HS-27A (cell line): ENCODE measurements around the gene FAM53A.
A peak's percentile ranks its signal among the peaks of the same experiment; 100 is the strongest.
"Not testable (repeated sequence)": the region's sequence is repeated elsewhere in the genome, so short reads cannot be mapped to it uniquely, and the experiment has no call there.

ENCODE experiments used
- DNase-seq: peaks from one replicate; pipeline ENCODE4 v3.0.0-alpha.2; 2012; ENCODE audit warnings: low read depth, missing footprints

FAM53A gene

DNA sequence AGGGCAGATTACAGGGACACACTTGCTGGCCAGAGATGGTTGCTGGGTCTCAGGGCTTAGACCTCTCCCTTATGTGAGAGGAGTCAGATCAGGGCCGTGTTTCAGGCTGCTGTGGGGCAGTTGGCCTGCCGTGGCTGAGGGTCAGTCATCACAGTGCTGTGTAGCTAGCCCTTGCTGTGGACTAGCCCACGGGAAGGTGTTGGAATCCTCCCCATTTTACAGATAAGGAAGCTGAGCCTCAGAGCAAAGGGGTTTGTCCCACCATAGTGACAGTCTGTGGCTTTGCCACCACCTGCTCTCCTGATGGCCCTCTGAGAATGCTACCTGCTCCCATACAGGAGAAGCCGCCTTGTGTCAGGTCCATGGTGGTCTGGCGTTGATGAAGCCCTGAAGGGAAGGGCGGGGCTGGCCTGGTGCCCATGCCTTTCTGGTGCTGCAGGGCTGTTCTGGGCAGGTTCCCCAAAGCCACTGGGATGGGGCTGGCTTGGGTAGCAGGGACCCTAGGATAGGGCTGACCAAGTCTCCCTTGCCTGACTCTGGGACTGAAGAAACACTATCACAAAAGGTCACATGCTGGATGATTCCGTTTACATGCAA lies 2.4 kb upstream of the FAM53A start:
- DNase-seq = no peak

DNA sequence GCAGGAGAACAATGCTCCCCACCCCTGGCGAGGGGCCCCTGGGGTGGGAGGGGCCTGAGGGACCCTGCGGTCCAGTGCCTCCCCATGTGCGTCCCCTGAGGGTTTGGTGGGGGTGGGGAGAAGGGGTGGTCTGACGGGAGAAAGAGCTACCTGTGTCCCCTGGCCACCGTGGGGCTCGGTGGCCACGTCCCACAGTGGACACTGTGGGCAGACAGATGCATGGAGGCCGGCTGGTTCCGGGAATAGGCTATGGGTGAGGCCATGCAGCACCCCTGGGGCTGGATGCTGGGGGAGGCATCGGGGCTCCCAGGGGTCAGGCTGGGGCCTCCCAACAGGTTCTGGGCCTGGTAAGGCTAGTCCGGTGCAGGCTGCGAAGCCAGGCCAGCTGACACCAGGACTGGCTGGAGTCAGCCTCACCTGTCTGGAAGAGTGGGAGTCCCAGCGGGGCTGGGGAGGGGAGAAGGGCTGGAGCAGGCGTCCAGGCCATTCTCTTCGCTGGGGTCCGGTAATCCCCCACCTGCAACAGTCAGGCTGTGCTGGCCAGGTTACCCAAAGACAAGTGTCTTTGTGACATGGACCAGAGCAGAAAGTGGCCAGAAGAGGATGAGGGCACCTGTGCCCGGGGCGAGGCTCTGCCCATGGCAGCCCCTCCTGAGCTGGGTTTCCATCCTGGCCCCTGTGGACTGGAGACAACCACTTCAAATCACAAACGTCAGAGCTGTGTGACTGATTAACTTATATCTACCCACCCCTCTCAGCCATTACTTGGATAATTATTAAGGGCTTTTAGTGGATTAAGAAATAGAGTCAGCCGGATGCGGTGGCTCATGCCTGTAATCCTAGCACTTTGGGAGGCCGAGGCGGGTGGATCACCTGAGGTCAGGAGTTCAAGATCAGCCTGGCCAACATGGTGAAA lies 1.4 kb upstream of the FAM53A start:
- no peak for DNase-seq

DNA sequence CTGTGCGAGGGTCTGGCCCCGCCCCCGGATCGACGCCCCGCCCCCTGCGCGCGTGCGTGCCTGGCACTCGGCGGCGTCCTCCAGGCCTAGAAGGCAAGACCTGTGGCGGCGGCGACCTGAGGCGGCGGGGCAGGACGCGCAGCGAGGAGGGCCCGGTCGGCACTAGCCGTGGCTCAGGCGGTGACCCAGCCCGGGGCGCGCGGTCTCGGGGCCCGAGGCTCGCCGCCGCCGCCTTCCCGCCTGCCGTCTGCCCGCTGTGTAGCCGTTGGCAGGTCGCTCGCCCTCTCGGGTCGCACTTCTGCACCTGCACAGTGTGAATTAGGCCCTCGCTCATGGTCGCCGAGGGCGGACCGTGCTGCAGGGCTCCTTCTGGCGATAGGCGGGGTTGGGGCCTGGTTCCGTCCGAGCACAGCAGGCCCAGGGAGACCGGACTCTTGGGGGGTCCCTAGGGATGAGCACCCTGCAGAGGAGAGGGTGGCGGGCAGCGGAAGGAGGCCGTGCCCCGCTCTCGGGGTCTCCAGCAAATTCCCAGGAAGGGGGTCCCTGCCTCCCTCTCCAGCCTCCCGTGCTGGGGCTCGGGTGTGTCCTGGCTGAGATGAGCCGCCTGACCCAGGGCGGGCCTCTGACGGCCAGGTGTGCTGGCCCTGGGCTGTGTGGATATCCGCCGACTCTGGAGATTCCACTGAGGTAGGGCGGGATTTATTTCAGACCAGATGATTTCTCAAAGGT lies 557 bp upstream of the FAM53A start:
- DNase-seq = no peak

DNA sequence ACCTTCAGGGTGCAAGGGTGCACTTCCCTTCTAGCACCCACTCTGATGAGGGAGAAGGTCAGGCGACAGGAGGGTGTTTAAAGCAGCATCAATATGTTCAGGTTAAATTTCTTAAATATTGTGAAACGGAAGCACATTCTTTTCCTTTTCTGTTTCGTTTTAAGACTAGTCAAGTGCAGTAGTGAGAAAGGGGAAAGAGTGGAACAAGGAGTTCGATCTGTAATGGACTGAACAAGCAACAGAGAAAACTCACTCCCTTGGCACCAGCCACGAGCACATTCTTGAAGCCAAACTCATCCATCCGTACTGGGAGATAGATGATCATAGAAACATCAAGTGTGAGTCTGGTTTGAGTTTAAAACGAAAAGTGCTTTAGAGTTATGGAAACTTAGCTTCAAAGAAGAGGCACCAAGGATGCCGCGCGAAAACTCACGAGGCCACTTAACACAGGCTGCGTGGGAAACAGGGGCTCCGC lies 815 bp downstream of the FAM53A start:
- peak; percentile 56 for DNase-seq

DNA sequence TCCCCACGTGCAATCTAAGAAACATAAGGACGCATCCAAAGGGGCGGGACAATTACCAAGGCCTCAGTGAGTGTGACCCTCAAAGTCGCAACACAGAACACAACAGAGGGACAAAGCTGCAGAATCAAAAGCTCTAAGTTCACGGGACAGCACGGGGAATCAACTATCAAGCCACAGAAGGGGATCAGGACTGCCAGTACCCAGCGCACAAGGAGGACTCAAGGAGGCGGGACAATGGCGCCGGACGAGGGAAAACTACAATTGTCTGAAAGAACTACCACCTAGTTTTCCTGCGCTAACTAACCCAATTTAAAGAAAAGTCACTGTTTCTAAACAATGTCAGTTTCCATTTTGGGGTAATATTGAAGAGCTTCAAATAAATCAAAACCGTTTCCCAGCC lies 1.3 kb downstream of the FAM53A start:
- DNase-seq = no peak

DNA sequence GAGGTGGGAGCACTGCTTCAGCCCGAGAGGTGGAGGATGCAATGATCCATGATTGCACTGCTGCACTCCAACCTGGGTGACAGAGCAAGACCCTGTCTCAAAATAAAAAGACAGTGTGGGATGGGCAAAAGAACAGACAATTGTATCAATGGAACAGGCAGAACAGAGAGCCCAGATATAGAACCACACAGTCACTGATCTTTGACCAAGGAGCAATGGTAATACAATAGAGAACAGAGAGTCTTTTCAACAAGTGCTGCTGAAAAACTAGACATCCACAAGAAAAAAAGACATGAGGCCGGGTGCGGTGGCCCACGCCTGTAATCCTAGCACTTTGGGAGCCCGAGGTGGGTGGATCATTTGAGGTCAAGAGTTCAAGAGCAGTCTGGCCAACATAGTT lies 5.9 kb downstream of the FAM53A start:
- DNase-seq = no peak

DNA sequence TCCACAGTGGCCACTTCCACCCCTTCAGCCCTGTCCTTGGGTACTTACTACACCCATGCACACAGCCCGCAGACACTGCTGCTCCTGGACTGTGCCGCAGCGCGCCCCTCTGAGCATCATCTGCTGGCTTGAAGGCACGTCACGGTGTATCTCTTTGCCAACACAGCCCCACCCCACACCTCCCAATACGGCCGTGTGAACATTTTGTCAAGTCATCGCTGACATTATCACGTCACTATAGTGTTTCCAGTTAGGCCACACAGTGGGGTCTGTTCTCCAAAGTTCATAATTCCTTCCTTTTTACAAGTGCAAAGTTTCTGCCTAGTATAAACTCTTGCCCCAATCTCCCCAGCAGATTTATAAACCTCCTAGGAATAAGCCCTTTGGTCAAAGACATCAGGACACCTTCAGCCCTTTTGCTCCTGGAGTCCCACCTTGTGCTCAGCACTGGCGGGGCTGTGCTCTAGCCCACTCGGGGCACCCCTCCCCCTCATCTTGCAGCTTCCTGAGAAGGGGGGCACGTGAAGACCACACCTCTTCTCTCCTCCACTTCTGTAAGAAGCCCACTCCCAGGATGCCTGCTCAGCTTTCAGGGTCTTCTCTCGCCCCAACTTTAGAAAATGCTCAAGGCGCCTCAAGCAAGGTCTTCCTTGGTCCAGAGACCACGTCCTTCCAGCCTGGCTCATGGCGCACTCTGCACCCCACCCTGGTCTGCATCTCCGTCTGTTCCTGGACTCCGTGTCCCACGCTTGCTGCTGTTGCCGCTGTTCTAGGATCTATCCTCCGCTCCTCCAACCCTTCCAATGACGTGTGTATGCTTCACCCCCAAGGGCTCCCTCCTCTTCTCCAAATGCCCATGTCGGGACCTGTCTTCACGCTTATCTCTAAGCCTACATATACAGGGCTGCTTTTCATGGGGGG lies 7.2 kb downstream of the FAM53A start:
- DNase-seq = no peak

DNA sequence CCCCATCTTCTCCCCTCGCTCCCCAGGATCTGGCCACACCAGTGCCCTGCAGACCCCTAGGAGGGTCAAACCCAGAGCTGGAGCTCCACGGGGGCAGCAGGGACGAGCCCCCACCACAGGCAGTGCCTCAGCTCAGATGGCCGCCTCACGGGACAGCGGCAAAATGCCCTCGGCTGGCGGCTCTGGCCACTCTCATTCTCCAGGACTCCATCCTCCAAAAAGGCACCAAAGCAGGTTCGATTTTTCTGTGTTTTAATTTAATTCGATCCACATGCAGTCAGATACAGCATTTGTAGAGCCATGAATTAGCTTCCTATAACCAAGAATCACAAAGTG lies 8.3 kb downstream of the FAM53A start:
- no peak for DNase-seq

DNA sequence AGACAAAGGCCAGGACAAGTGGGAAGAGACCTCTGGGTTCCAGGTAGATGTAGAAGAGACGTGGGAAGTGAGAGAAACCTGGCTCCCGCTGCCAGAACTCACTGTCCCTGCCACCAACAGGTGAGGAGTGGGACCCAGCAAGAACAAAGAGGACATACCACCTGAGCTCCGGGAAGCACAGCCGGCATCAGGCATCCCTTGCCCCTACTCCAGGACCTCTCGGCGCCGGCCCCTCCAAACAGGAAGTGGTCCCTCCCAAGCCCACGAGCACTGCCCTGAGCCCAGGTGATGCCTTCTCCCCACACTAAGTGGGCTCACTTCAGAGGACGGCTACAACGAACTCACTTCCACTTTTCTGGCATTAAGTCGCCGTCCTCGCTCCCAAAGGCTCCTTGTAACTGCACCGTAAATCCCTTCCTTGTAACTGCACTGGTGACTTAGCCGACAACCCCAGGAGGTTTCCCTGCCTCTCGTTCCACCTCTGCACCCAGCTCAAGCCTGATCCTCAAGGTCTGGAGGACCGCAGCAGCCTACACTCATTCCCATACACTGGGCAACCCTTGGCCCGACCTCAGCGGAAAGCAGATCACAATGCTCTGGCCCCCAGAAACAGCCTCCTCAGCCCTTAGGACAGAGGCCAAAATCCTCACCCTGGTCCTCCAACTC lies 8.8 kb downstream of the FAM53A start:
- DNase-seq = no peak

DNA sequence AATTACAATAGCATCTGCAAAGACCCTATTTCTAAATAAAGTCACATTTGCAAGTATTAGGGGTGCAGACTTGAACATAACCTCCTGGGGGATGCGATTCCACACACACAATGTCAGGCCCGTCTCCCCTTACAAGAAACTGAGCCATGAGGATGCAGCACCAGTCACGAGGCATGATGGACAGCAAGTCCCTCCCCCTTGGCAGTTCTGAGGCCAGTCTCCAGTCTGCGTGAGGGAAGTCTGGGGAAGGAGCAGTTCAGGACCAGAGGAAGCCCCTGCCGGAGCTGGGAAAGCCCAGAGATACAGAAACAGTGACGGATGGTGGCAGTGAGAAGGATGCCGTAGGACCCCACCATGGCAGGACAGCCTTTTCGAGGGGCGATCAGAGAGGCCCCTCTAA lies 9.4 kb downstream of the FAM53A start:
- no peak for DNase-seq

DNA sequence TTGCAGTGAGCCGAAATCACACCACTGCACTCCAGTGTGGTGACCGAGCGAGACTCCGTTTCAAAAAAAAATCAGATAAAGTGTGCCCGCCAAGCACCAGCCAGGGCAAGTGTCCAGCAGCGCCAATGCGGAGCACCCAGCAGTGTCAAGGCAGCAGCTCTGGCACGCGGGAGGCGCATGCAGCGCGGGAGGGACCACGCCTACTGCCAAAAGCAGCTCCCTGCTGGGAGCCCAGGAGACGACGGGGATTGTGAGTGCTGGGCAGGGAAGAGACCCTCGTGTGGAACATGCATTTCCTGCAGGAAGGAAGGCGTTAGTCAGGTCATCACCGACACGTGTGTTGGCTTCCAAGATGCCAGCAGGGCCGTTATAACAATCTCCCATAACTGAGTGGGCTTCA lies 10.4 kb downstream of the FAM53A start:
- no peak for DNase-seq

DNA sequence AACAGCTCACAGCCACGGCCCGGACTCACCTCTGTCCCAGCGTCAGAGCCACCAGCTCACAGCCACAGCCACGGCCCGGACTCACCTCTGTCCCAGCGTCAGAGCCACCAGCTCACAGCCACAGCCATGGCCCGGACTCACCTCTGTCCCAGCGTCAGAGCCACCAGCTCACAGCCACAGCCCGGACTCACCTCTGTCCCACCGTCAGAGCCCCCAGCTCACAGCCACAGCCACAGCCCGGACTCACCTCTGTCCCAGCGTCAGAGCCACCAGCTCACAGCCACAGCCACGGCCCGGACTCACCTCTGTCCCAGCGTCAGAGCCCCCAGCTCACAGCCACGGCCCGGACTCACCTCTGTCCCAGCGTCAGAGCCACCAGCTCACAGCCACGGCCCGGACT lies 13.1 kb downstream of the FAM53A start:
- not testable (repeated sequence) for DNase-seq

DNA sequence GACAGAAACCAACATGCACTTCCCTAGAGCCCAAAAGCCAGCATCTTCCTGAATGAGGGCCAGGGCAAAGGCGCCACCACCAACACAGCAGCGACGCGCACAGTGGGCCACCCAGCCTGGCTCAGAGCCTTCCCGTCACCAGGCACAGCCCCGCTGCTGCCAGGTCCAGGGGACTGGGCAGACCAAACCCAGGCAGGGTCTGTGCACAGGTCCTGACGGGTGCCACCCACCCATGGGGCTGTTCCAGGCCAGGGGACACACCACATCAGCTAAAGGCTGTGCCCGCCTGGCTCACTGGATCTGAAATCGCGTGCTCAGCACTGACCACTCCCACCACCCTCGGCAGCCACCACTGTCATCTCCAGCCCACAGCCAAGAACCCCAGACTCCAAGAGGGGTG lies 13.8 kb downstream of the FAM53A start:
- DNase-seq = no peak

DNA sequence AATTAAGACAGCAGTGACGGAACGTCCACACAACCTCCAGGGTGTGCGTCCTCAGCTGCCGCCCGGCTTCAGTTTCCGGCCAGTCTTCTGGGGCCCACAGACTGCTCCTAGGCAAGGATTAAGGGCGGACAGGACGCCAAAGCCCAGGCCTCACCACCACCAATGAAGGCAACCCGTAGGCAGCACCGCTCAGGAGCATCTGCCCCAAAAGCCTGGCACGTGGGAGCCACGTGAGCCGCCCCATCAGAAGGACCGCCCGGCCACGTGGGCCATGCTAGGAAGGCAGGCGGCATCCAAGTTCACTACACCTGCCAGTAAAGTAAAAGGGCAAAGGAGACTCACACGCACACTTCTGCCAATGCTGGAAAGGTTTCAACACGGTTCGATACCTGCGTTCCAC lies 14.3 kb downstream of the FAM53A start:
- no peak for DNase-seq

DNA sequence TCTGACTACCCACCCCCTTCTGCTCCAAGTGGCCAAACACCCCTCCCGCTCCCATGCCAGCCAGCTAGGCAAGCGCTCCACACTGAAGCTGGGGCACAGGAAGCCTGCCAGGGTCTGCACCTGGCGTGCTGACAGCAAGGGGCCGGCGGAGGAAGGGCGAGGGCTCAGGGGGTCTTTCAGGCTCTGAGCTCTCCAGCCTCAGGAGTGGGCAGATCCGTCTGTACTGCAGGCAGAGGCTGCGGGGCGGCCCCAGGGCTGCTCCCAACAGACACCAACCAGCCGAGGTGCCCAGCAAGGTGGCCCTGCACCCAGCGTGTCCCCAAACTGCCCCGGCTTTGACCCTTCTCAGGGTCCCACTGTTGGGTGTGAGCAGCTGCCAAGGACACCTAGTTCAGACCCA lies 14.8 kb downstream of the FAM53A start:
- DNase-seq = no peak

DNA sequence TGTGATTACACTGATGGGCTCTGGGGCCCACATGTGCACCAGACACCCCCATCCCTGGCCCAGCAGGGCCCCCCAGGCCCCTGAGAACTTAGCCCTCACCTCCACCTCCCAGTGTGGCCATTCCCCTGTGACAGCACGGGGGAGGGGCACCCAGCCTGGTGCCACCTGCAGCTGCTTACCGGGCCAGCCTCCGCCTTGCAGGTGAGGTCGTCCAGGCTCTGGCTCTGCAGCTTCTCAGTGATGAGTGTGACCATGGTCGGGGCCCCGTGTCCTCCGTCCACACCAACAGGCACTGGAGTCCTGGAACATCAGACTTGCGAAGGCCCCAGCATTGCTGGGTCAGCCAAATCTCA lies 15.6 kb downstream of the FAM53A start:
- no peak for DNase-seq

DNA sequence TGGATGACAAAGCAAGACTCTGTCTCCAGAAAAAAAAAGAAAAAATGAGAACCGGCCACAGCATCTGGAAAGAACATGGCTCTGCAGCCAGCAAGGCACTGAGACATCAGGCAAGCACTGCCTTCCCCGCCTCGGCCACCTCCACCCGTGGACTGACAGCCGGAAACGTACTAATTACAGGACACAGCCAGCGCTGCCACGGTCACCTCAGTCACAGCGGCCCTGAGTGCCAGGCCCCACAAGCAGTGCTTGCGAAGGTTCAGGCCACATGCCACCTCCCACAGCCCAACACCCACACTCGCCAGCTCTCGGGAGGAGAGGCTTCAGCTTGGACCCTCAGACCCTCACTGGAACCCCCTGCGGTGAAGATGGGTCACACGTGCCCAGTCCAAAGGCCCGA lies 16.8 kb downstream of the FAM53A start:
- DNase-seq = no peak

DNA sequence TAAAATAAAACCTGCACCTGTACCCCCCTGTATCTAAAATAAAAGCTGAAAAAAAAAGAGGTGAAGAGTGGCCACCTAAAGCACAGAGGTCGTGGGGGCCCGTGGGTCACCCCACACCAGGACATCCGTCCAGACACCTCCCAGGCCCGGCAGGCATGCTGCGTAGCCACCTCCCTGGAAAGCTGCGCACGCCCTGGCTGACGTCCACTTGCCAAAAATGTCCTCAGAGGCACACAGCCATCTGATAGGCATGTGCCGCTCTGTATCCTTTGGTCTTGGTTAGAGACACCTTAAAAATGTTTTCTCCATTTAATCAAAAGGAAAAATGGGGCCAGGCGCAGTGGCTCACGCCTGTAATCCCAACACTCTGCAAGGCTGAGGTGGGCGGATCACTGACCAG lies 17.7 kb downstream of the FAM53A start:
- DNase-seq = no peak

DNA sequence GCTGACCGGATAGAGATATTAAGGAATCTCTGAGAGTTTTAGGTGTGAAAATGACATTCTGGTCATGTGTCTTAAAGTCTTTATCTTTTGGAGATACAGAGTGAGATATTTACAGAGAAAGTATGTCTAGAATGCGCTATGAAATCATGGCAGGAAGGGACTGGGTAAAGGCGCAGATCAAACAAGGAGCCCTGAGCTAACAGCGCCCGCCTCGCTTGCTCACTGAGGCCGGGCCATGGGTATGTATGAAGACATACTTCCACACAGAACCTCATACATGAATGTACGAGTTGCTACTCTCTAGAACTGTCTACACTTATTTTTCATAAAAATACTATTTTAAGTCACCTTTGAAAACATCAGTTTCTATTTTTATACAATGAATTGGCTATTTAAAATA lies 20.0 kb downstream of the FAM53A start:
- DNase-seq = no peak

DNA sequence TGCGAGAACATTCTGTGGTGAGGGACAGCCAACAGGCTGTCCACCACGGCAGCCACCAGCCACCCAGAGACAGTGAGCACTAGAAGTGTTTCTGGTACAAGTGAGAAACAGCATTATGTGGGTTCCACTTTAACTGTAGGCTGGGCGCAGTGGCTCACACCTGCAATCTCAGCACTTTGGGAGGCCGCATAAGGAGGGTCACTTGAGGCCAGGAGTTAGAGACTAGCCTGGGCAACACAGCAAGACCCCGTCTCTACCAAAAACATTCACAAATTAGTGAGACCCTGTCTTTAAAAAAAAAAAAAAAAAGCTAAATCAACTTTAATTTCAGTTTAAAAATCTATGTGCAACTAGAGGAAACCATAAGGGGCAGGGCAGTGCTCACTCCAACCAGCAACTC lies 20.6 kb downstream of the FAM53A start:
- no peak for DNase-seq

DNA sequence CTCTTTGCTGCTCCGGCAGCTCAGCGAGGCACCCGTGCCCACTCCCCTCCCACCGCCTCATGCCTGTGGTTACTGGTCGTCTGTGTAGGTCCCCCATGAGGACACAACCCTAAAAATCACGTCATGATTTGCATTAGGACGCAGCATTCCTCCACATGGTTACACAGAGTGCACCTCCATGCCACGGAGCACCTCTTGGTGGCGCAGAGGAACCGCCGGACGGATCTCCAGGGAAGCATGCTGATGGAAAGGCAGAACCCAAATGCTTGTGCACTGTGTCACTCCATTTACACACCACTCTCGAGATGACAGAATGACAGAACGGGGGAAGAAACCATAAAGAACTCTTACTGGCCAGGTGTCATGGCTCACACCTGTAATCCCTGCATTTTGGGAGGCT lies 22.4 kb downstream of the FAM53A start:
- DNase-seq = no peak
